Neural progenitor cell (in vitro differentiated cells): ENCODE results near the gene RCVRN. TPM values are rescaled to one million over a fixed set of nuclear protein-coding genes. Genes with fewer than 3 reads are reported as not detected.

ENCODE experiments used
- DNase-seq: peaks from one replicate; pipeline ENCODE4 v3.0.0-alpha.2; 2016; ENCODE audit warnings: low spot score
- H2AFZ ChIP-seq: fragments of 200-600 bp; sonication (generic); replicated peaks from 2 replicates; pipeline ENCODE4 v1.6.1; 2016; ENCODE audit warnings: antibody characterized with exemption
- H3F3A ChIP-seq: fragments of 200-600 bp; sonication (generic); 2 replicates; pipeline ENCODE4 v1.6.1; 2016; ENCODE audit warnings: antibody characterized with exemption, low read depth
- H3K27ac ChIP-seq: fragments of 200-600 bp; sonication (generic); 2 replicates; pipeline ENCODE4 v1.5.1; 2016; ENCODE audit warnings: mild to moderate bottlenecking
- H3K27me3 ChIP-seq: fragments of 200-600 bp; sonication (generic); 2 replicates; pipeline ENCODE4 v1.6.1; 2016; ENCODE audit warnings: mild to moderate bottlenecking, moderate library complexity
- H3K36me3 ChIP-seq: fragments of 200-600 bp; sonication (generic); 2 replicates; pipeline ENCODE4 v1.5.1; 2016
- H3K4me1 ChIP-seq: fragments of 200-600 bp; sonication (generic); 2 replicates; pipeline ENCODE4 v1.6.1; 2016; ENCODE audit warnings: mixed run types
- H3K4me2 ChIP-seq: fragments of 200-600 bp; sonication (generic); 2 replicates; pipeline ENCODE4 v1.6.1; 2016
- H3K4me3 ChIP-seq: fragments of 200-600 bp; sonication (generic); 2 replicates; pipeline ENCODE4 v1.5.1; 2016
- H3K79me2 ChIP-seq: fragments of 200-600 bp; sonication (generic); 2 replicates; pipeline ENCODE4 v1.6.1; 2016; ENCODE audit warnings: low read depth
- H3K9ac ChIP-seq: fragments of 200-600 bp; sonication (generic); 2 replicates; pipeline ENCODE4 v1.6.1; 2016
- H3K9me3 ChIP-seq: fragments of 200-600 bp; sonication (generic); 2 replicates; pipeline ENCODE4 v1.5.1; 2016; ENCODE audit warnings: low read depth
- H4K20me1 ChIP-seq: fragments of 200-600 bp; sonication (generic); 2 replicates; pipeline ENCODE4 v1.6.1; 2016; ENCODE audit warnings: low read depth
- H3K27ac Mint-ChIP-seq: 3 replicates; pipeline ENCODE4 v1.8.0; 2021; ENCODE audit warnings: mixed read lengths
- H3K27me3 Mint-ChIP-seq: 2 replicates; pipeline ENCODE4 v1.8.0; 2022; ENCODE audit warnings: low read depth, mild to moderate bottlenecking, inconsistent platforms, moderate library complexity, mixed read lengths; ENCODE audit not compliant: insufficient read depth
- H3K36me3 Mint-ChIP-seq: 3 replicates; pipeline ENCODE4 v1.8.0; 2021; ENCODE audit warnings: mixed read lengths
- H3K4me1 Mint-ChIP-seq: 3 replicates; pipeline ENCODE4 v1.8.0; 2021; ENCODE audit warnings: mixed read lengths
- H3K4me3 Mint-ChIP-seq: 3 replicates; pipeline ENCODE4 v1.8.0; 2021; ENCODE audit warnings: mild to moderate bottlenecking, moderate library complexity, mixed read lengths
- H3K9me3 Mint-ChIP-seq: 3 replicates; pipeline ENCODE4 v1.8.0; 2020; ENCODE audit warnings: mixed read lengths
- CTCF ChIP-seq: fragments of 200-600 bp; sonication (generic); IDR thresholded peaks from 2 replicates; pipeline ENCODE4 v1.5.1; 2017; ENCODE audit warnings: antibody characterized with exemption, mild to moderate bottlenecking
- EZH2 ChIP-seq: fragments of 200-600 bp; sonication (generic); IDR thresholded peaks from 2 replicates; pipeline ENCODE4 v1.6.1; 2017; ENCODE audit warnings: antibody characterized with exemption, mild to moderate bottlenecking, moderate library complexity
- EZH2phosphoT487 ChIP-seq: fragments of 200-600 bp; sonication (generic); IDR thresholded peaks from 2 replicates; pipeline ENCODE4 v1.6.1; 2017; ENCODE audit warnings: antibody characterized with exemption
- total RNA-seq: library from RNA; depleted of rRNA; stranded (reverse); fragments of >200 nt; gene quantifications from 2 replicates; pipeline ENCODE4 v1.2.3, GENCODE V29; 2015; ENCODE audit warnings: low replicate concordance

The RCVRN gene
- total RNA-seq, 1 donor from 2014 or later: not detected

GRCh38 chr17:9942885-9943284 lies 37.8 kb upstream of the RCVRN start:
- TF ChIP-seq CTCF: no peak
- TF ChIP-seq EZH2phosphoT487: no peak
- no peak for TF ChIP-seq EZH2
- Mint-ChIP-seq H3K9me3 (no peaks in the 10 kb centered on the region), H3K27ac (no peak overlapping the region), H3K36me3 (peaks cover 4% of the 10 kb centered on the region), H3K27me3 (peaks cover 4% of the 10 kb centered on the region), H3K4me1 (no peaks in the 10 kb centered on the region), H3K4me3 (no peak overlapping the region)
- Histone ChIP-seq H3K9me3 (no peaks in the 10 kb centered on the region), H4K20me1 (no peaks in the 10 kb centered on the region), H3K4me3 (no peak overlapping the region), H3K79me2 (no peaks in the 10 kb centered on the region), H3K4me2 (no peak overlapping the region), H3K27me3 (no peaks in the 10 kb centered on the region), H3K36me3 (no peaks in the 10 kb centered on the region), H3K9ac (no peak overlapping the region), H2AFZ (no peak overlapping the region), H3F3A (no peaks in the 10 kb centered on the region), H3K27ac (no peak overlapping the region), H3K4me1 (no peaks in the 10 kb centered on the region)
- DNase-seq: no peak

GRCh38 chr17:9941305-9941704 lies 36.2 kb upstream of the RCVRN start:
- H3K9me3 Mint-ChIP-seq: no peaks in the 10 kb centered on the region
- no peaks in the 10 kb centered on the region for H3K27me3 ChIP-seq
- no peaks in the 10 kb centered on the region for H3K36me3 ChIP-seq
- H3K4me3 ChIP-seq: no peak overlapping the region
- H3K36me3 Mint-ChIP-seq: peaks cover 4% of the 10 kb centered on the region
- no peaks in the 10 kb centered on the region for H3K79me2 ChIP-seq
- H3K27me3 Mint-ChIP-seq: peaks cover 4% of the 10 kb centered on the region
- no peak overlapping the region for H3K4me2 ChIP-seq
- no peak overlapping the region for H3K9ac ChIP-seq
- H3K4me1 ChIP-seq: no peaks in the 10 kb centered on the region
- no peak for TF ChIP-seq EZH2phosphoT487
- TF ChIP-seq EZH2: no peak
- TF ChIP-seq CTCF: no peak
- H3K9me3 ChIP-seq: no peaks in the 10 kb centered on the region
- no peak overlapping the region for H2AFZ ChIP-seq
- no peaks in the 10 kb centered on the region for H3K4me1 Mint-ChIP-seq
- no peaks in the 10 kb centered on the region for H3F3A ChIP-seq
- no peaks in the 10 kb centered on the region for H4K20me1 ChIP-seq
- no peak overlapping the region for H3K27ac ChIP-seq
- no peak overlapping the region for H3K27ac Mint-ChIP-seq
- no peak overlapping the region for H3K4me3 Mint-ChIP-seq
- DNase-seq: no peak

- H3K4me3 Mint-ChIP-seq: no peak overlapping the region
- Histone ChIP-seq H3K9me3 (no peaks in the 10 kb centered on the region), H3K36me3 (no peaks in the 10 kb centered on the region)
Measured at GRCh38 chr17:9940841-9941240, 35.8 kb upstream of the RCVRN start.

More at GRCh38 chr17:9940841-9941240, 35.8 kb upstream of the RCVRN start:
- H3K36me3 Mint-ChIP-seq: peaks cover 4% of the 10 kb centered on the region
- H3K9me3 Mint-ChIP-seq: no peaks in the 10 kb centered on the region
- H3K27ac Mint-ChIP-seq: no peak overlapping the region
- Histone ChIP-seq H2AFZ (no peak overlapping the region), H3K9ac (no peak overlapping the region), H3K4me1 (no peaks in the 10 kb centered on the region), H3K27me3 (no peaks in the 10 kb centered on the region), H3K79me2 (no peaks in the 10 kb centered on the region), H3K4me2 (no peak overlapping the region), H3F3A (no peaks in the 10 kb centered on the region), H4K20me1 (no peaks in the 10 kb centered on the region), H3K4me3 (no peak overlapping the region), H3K27ac (no peak overlapping the region)
- no peaks in the 10 kb centered on the region for H3K4me1 Mint-ChIP-seq
- no peak for DNase-seq
- no peak for TF ChIP-seq EZH2
- no peak for TF ChIP-seq EZH2phosphoT487
- no peak for TF ChIP-seq CTCF
- peaks cover 4% of the 10 kb centered on the region for H3K27me3 Mint-ChIP-seq
